ENCODE measurements around the gene TLK1.

The TLK1 gene

GRCh38 chr2:170953941-170954340 is 206.8 kb downstream of the TLK1 start:
- Histone ChIP-seq H3K27ac (replicated peaks) (no peak overlapping the region), H3K27me3 (ENCODE audit: insufficient read depth, poor library complexity, severe bottlenecking) (no peaks in the 10 kb centered on the region), H3K4me3 (replicated peaks; ENCODE audit: insufficient read depth, low read length) (no peak overlapping the region)
- no peak for DNase-seq (ENCODE audit: low read depth in 1 of 2, low spot score in 1 of 2)
- no peak for TF ChIP-seq POLR2AphosphoS5 (IDR thresholded peaks at IDR 0.05; ENCODE audit: low read depth)
- no peak for TF ChIP-seq REST (IDR thresholded peaks at IDR 0.05; ENCODE audit: insufficient replicate concordance, low read depth)
- no peak for TF ChIP-seq GABPA (IDR thresholded peaks at IDR 0.05; ENCODE audit: low read depth)
- TF ChIP-seq CTCF (IDR thresholded peaks at IDR 0.05; ENCODE audit: insufficient read depth, low read length) = no peak
- TF ChIP-seq SPI1 (IDR thresholded peaks at IDR 0.05; ENCODE audit: borderline replicate concordance, low read depth) = no peak

- TF ChIP-seq POLR2AphosphoS5 (IDR thresholded peaks at IDR 0.05; ENCODE audit: low read depth) (no peak), CTCF (IDR thresholded peaks at IDR 0.05; ENCODE audit: insufficient read depth, low read length) (no peak), REST (IDR thresholded peaks at IDR 0.05; ENCODE audit: insufficient replicate concordance, low read depth) (no peak), GABPA (IDR thresholded peaks at IDR 0.05; ENCODE audit: low read depth) (no peak), SPI1 (IDR thresholded peaks at IDR 0.05; ENCODE audit: borderline replicate concordance, low read depth) (no peak)
- Histone ChIP-seq H3K4me3 (replicated peaks; ENCODE audit: insufficient read depth, low read length) (no peak overlapping the region), H3K27me3 (ENCODE audit: insufficient read depth, poor library complexity, severe bottlenecking) (no peaks in the 10 kb centered on the region), H3K27ac (replicated peaks) (no peak overlapping the region)
- DNase-seq (ENCODE audit: low read depth in 1 of 2, low spot score in 1 of 2) = no peak
Measured at GRCh38 chr2:170950221-170950761, 210.4 kb downstream of the TLK1 start.

GRCh38 chr2:170949415-170949814 is 211.3 kb downstream of the TLK1 start:
- no peak overlapping the region for H3K27ac ChIP-seq (replicated peaks)
- no peak overlapping the region for H3K4me3 ChIP-seq (replicated peaks; ENCODE audit: insufficient read depth, low read length)
- DNase-seq (ENCODE audit: low read depth in 1 of 2, low spot score in 1 of 2) = no peak
- no peaks in the 10 kb centered on the region for H3K27me3 ChIP-seq (ENCODE audit: insufficient read depth, poor library complexity, severe bottlenecking)
- TF ChIP-seq SPI1 (IDR thresholded peaks at IDR 0.05; ENCODE audit: borderline replicate concordance, low read depth) (no peak), POLR2AphosphoS5 (IDR thresholded peaks at IDR 0.05; ENCODE audit: low read depth) (no peak), CTCF (IDR thresholded peaks at IDR 0.05; ENCODE audit: insufficient read depth, low read length) (no peak), REST (IDR thresholded peaks at IDR 0.05; ENCODE audit: insufficient replicate concordance, low read depth) (no peak), GABPA (IDR thresholded peaks at IDR 0.05; ENCODE audit: low read depth) (no peak)

Measured in HL-60 (cell line).